C1 segment of cervical spinal cord (tissue), 14 donors: Measurements from ENCODE around the gene SHTN1.

Experiments used
- DNase-seq, 14 donors: peaks; one replicate each; lab custom pipeline; 2025; lab: John Stamatoyannopoulos, UW

Gene SHTN1, protein sequence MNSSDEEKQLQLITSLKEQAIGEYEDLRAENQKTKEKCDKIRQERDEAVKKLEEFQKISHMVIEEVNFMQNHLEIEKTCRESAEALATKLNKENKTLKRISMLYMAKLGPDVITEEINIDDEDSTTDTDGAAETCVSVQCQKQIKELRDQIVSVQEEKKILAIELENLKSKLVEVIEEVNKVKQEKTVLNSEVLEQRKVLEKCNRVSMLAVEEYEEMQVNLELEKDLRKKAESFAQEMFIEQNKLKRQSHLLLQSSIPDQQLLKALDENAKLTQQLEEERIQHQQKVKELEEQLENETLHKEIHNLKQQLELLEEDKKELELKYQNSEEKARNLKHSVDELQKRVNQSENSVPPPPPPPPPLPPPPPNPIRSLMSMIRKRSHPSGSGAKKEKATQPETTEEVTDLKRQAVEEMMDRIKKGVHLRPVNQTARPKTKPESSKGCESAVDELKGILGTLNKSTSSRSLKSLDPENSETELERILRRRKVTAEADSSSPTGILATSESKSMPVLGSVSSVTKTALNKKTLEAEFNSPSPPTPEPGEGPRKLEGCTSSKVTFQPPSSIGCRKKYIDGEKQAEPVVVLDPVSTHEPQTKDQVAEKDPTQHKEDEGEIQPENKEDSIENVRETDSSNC

DNA sequence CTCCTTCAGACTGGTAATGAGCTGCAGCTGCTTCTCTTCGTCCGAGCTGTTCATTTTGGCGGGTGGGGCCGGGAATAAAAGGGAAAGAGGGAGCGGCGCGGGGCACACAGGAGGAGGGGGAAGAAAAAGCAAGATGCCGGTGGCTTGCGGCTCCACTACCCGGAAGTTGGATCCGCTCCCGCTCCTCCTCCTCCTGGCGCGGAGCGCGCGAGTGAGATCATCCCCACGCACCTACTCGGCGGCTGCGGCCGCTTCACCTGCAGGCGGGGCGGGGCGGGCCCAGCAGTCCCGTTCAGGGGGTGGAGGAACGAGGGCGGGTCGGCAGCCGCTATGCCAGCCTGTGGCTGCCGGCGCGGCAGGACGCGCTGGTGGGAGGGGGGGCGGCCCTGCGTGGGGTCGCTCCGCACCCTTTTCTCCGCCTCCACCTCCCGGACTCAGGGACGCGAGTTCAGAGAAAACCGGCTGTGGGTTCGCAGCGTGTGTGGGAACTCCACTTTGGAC, at the start of gene SHTN1:
SHTN1 (minus strand) TSS at position 162 of the 501 bp plus-strand sequence; CDS start at position 54, 108 bp downstream.
- DNase-seq: peak in 12 of 14 donors; percentile 61 to 87 (median 75)

DNA sequence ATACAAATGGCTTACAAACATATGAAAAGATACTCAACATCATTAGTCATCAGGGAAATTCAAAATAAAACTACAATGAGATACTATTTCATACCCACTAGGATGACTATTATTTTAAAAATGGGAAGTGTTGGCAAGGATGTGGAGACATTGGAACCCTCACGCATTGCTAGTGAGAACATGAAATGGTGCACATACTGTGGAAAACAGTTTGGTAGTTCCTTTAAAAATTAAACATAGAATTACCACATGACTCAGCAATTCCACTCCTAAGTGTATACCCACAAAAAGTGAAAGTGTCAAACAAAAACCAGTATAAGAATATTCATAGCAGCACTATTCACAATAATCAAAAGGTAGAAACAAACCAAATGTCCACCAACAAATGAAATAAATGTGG, 48.5 kb upstream of the SHTN1 start:
- no peak for DNase-seq

DNA sequence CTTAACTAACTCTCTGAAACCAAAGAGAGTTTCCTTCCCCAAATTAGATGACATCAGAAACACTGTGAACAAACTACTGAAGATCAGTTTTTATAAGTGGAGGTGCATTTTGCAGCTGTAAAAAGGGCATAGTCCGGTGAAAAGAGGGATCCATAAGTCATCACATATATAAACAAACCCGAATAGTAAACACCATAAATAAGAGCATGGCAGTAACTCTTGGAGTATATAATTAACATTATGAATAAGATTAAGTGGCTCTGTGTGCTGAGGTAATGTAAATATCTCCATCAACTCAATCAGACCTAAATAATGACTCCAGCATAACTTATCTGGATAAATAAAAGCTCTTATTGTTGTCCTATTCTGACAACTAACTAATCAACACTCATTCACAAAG, 43.0 kb upstream of the SHTN1 start:
- no peak for DNase-seq

DNA sequence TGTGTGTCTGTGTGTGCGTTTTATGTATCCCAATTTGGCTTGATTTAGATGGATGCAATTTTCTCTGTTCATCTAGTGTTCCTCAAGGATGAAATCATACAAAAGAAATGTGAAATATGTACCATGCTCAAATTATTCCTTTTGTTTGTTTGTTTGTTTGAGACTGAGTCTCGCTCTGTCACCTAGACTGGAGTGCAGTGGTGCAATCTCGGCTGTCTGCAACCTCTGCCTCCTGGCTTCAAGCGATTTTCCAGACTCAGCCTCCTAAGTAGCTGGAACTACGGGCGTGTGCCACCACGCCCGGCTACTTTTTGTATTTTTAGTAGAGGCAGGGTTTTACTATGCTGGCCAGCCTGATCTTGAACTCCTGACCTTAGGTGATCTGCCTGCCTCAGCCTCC, 11.3 kb upstream of the SHTN1 start:
- no peak for DNase-seq

DNA sequence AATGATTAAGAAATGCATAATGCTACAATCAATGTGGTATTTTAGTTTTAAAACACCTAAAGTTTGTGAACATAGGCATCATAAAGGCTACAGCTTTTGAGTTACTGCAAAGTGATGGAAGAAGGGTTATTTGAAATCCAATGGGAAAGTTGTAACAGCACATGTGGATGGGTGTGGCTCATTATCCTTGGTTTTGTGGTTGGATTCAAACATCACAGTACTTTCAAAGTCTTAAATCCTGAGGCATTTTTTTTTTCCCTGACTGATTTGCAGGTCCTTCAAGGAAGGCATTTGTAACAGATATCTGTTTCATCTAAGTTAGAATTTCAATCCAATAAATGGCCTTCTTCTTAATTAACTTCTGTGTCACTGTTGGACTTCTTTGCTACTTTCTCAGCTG, 9.8 kb upstream of the SHTN1 start:
- no peak for DNase-seq

DNA sequence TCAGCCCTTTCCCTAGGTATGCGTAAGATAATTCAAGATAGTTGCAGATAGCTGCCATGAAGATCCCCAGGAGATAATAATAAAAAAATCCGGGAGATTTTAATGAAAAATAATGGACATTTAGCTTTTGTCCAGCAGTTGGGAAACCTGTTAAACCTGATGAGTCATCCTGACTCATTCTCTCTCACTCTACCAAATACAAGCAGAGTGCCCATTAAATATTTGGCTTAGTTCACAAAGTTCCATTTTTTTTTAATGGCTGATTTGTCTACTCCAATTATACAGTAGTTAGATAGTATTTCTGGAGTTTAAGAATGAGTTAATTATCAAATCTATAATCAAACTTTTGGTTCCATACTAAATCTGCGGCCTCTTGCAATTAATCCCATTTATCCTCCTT, 2.1 kb upstream of the SHTN1 start:
- no peak for DNase-seq

DNA sequence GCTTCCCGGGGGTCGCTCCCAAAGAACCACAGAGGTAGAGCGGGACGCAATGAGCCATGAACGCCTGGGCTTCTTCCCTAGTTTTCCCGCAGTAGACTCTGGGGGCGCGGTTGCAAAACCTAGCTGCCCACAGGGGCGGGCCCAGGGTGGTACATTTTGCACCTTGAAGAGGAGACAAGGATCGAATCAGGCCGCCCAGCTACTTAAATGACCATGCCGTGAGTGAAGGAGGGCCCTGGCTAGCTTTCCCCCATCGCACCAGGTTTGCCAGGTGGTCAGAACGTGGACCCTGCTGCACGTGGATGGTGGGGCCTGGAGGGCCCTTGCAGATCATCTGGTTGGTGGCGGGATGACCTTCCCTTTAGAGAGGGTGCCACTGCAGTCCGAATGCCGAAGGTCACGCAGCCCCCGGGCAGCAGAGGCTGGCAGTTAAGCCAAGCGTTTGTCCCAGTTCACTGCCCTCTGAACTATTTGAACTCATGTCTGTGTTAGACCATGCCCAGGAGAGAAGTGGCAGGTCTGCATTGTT, 604 bp upstream of the SHTN1 start:
- peak in 8 of 14 donors; percentile 52 to 81 (median 60) for DNase-seq

DNA sequence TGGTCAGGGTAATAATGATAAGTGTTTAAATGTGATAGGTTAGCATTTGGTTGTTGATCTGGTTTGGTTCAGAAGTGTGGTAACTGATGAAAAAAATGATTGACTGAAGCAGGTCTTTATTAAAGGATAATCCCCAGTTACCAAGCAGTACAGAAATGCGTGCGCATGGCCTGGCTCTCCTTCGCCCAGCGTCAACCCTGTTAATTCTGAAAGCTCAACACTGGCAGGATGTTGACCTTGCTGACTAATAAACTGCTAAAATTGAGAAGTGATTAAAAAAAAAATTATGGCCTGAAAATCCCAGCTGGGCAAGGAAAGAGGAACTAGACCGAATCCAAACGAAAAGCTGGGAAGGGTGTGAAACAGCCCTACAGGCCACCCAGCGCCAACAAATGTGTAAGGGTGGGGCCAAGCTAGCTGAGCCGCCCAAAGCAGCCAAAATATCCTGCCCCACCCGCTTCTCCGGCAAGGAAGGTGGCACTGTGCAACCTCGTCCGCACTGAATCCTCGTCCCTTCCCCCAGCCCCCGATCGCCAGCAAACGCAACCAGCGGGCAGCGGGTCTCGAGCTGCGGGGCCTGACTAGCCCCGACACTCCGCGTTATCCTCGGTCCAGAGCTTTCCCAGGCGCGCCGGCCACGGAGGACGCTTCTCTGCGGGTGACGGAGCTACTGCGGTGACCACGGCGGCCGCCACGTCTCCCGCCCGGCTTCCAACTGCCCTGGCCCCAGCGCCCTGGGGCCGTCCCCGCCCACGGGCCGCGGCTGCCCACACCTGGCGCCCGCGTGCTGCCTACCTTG, 561 bp downstream of the SHTN1 start:
- peak in 12 of 14 donors; percentile 58 to 87 (median 75) for DNase-seq

DNA sequence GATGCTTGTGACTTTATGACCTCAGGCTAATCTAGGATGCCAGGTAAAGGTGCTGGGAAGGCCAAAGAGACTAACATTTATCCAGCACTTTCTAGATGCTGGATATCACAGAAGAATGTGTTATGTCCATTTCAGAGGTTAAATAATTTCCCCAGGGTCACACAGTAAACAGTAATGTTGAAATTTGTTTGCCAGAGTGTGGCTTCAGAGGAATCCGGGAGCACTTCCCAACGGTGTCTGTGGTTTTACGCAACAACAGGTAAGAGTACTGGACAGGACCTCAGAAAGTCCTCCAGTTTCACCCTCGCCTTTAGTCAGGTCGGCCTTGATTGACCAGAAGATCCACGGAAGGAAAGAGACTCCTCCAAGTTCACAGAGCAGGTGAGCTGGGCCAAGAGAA, 1.7 kb downstream of the SHTN1 start:
- no peak for DNase-seq

DNA sequence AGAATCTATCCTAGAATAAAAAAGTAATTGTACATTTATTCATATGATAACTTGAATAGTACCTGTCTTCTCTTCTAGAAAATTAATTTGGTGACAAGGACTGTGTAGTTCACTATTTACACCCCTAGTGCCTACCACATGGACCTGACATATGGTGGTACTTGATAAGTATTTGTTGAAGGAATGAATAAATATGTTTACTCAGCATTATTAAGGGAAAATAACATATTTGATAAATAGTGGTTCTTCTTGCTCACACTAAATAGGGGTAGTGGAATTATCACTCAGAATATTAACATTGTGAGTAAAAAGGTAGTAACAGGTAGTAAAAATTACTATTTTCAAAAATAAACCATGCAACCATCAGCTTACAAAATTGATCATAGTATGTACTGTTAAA, 2.8 kb downstream of the SHTN1 start:
- no peak for DNase-seq

DNA sequence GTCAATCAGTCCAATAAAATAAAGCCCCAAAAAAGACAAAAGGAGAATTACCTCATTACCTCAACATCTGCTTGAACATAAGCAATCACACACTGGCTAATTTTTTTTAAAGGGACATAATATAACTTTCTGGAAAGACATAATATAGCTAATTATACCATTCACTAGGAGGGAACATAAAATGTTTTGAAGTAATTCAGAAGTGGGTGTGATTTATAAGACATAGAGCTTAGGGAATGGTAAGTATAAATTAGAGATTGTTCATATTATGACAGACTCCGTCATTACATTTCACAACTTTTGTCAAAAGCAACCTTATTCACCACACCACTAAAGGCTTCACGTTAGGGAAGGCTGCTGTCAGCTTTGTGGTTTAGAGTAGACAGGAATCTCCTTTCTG, 3.8 kb downstream of the SHTN1 start:
- no peak for DNase-seq

DNA sequence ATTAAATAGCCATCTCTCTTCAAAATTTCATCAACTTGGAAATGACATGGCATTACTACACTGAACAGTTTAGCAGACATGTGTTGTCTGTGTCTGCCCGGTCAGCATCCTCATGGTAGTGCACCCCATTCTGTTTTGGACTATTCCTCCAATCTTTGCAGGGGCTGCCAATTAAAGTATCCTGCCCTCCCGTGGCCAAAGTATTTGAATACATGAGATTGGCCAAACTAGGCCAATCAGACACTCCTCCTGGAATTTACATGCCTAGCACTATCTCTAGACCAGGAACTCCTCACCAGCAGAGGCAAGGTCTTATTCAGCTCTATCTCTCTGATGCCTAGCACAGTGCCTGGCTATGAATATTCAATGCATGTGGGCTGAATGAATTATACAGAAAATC, 4.4 kb downstream of the SHTN1 start:
- peak in 2 of 14 donors; percentile 17 to 50 for DNase-seq

DNA sequence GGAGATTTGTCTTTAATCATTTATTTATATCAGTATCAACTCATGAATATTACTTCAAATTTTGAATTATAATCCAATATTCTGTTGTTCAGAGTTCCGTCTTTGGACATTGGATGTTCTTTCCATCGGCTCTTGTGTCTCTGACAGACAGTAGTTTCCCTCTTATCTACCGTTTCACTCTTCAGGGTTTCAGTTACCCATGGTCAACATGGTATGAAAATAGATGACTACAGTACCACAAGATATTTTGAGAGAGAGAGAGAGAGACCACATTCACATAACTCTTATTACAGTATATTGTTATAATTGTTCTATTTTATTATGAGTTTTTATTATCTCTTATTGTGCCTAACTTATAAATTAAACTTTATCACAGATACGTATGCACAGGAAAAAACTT, 6.8 kb downstream of the SHTN1 start:
- no peak for DNase-seq

DNA sequence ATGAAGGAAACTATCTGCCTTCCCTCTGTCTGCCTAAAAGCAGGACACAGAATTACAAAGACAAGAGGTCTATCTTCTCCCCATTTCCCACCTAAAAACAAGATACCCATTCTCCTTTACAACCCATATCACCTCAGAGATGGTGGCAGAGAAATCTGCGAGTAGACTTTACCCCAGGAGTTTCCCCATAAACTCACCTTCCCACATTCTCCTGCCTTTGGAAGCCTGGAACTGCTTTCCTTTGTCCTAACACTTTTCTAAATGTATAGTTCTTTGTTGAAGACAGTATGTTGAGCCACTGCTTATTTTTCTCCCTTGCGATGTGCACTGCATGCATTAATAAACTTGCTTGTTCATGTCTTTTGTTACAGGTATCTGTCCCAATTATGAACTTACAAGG, 8.0 kb downstream of the SHTN1 start:
- DNase-seq: no peak

DNA sequence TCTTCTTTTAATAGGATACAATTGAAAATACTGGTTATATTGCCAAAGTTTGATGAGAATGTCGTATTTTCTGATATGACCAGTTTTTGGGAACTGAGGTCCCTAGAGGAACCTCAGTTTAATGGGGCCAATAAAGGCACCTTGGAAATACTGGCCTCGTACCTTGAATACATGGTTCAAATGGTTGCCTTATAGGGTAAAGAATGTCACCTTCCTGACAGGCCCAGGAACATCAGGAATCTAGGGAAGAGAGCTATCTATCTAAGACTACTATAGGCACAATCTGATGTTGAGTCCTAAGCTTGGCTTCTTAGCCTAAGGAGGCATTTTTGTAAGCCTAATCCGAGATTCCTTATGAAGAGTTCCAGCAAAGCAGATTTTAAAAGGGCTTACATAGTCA, 9.3 kb downstream of the SHTN1 start:
- no peak for DNase-seq

DNA sequence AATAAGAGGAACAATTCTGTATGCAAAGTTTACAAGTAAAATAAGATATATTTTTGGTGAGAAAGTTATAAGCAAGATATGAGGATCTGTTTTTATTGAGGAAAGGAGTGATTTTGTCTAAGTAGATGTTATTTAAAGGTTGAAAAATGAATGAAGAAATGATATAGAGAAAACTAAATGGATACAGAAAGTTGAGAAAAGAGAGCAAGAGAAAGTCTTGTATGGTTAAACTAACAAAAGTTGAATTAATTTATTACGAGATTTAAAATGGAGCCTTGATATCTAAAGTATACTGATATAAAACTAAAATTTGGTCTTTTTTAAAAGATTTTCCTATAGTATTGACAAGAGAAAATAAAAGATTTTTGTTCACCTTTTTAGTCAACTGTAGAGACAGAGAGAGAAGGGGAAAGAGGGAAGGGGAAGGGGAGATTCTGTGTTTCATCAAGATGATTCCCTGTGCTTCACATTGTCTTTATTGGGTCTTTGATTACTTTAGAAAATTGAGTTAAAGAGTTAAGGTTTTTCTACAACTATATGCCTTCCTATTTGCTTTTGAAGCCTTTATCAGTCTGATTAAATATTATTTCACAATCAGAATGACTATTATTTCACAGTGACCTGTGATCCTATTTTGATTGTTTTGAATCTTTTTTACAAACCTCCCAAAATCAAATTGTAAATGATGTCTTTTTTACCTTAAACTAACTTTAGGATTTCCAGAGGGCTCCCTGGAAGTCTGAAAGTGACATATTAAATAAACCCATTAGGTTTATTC, 10.7 kb downstream of the SHTN1 start:
- DNase-seq: no peak

DNA sequence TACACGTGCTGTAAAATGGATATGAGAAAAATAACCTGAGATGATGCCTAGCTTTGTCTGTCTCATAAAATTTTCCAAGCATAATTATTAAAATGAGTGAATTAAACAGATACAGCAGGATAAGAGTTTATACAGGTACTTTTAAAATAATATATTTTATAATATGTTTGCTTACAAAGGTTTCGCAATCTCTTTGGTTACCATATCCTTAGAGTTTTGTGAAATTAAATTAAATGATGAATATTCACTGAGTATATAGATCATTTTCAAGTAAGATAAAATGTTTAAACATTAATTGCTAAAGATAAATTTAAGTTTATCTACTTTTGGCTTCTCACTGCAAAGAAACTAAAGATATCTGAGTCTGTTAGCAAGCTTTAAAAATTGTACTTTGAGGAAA, 11.4 kb downstream of the SHTN1 start:
- DNase-seq: no peak

DNA sequence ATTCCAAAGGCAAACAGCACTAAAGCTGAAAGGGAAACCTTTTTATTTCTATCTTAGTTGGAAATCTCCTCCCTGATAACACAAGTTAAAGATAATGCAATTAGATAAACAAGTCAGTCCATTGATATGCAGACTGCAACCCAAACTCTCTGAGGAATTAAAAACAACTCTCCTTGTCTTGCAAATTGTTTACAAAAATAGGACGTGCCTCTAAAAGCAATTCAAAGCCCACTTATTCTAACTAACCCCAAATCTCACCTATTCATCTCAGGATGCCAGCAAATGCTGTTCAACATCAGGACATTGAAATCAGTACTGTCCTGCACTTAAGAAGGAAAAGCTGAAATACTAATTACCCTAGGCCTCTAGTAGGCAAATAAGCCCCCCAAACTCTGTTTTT, 12.8 kb downstream of the SHTN1 start:
- no peak for DNase-seq

DNA sequence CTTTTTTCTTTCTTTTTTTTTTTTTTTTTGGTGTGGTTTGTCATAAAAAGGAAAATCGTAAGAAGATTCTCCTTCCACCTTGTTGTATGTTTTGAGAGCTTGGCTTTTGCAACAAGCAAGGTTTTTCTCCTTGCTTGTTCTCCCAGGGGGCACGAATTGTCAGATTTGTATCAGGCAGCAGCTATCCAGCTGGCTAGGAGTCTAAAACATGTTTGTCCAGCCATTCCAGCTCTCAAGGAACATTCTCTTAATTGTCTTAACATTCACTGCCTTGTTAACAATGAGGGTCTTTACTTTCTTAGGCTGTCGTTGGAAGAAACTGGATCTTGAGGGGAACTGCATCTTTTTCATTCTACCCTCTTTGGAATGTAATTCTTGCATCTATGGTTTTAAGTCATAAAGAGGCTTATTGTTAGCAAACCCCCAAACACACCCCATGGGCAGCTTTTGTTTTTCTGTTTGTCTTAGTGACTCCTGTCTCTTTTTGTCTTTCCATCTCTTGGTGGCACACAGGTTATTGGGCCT, 14.6 kb downstream of the SHTN1 start:
- no peak for DNase-seq

DNA sequence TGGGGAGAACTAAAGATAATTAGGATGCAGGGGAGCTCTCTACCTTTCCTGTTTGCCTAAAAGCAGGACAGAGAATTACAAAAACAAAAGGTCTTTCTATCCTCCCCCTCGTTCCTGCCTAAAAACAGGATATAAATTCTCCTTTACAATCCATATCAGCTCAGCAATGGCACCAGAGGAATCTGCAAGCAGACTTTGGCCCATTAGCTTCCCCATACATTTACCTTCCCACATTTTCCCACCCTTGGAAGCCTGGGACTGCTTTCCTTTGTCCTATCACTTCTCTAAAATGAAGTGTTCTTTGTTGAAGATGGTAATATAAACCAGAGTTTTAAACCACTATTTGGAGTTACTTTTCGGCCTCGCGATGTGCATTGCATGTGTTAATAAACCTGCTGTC, 15.5 kb downstream of the SHTN1 start:
- DNase-seq: no peak

DNA sequence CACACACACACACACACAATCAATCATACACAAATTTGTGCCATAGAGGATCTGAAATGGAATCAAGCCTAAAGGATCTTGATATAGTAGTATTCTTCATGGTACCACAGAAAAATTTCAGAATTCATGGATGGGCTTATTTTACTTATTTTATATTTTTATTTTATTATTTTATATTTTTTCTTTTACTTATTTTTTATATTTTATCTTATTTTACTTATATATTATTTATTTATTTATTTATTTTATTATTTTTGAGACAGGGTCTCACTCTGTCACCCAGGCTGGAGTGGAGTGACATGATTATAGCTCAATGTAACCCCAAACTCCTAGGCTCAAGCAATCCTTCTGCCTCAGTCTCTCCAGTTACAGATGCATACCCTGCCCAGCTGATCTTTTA, 16.7 kb downstream of the SHTN1 start:
- DNase-seq: no peak
